GM23248 (cell line): ENCODE results near the gene CFAP91.

Source experiments
- EZH2 ChIP-seq: fragments of 200-600 bp; sonication (generic); IDR thresholded peaks from 2 replicates; pipeline ENCODE4 v1.6.1; 2018; ENCODE audit warnings: antibody characterized with exemption, mild to moderate bottlenecking; ENCODE audit not compliant: insufficient read depth, poor library complexity, severe bottlenecking
- EZH2phosphoT487 ChIP-seq: fragments of 200-600 bp; sonication (generic); IDR thresholded peaks from 2 replicates; pipeline ENCODE4 v1.6.1; 2018; ENCODE audit warnings: antibody characterized with exemption, moderate library complexity, mild to moderate bottlenecking, low read depth; ENCODE audit not compliant: insufficient read depth

GRCh38 chr3:119723022-119723421 lies 20.2 kb downstream of the CFAP91 start:
- TF ChIP-seq EZH2 (no peak), EZH2phosphoT487 (no peak)
